ENCODE results near the gene CDH13. TPM values are rescaled to one million over a fixed set of nuclear protein-coding genes. Genes with fewer than 3 reads are reported as not detected.

CDH13 gene
- total RNA-seq, 4 donors from 2014 or later: 2.0 to 6.6 (median 4.1) TPM; not detected in 1

DNA sequence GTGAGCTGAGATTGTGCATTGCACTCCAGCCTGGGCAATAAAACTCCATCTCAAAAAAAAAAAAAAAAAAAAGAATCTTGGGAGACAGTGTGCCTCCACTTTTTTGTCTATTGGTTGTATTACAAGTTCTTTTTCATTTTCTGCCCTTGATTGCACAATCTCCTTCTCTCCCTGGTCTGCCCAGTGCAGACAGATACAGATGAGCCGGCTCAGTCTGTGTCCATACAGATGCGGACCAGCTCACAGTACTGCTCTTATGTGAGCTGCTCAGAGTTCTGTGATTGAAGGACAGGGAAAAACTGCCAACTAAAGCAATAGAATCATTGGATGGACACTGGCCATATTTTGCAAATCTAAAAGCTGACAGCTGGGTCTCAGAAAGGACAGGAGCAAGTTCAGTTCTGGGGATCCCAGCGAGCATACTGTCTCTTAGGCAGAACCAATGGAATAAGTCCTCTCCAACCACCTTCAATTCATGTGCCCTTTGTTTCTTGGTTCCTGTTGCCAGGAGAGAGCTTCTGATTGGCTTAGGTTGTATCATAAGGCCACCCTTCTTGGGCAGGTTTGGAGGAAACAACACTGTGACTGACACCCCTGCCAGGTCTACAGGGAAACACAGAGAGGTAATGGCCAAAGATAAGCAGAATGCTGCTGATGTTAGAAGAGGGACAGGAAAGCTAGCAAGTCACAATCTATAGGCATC is 685.4 kb downstream of the CDH13 start:
- TF ChIP-seq POLR2A (IDR thresholded peaks at IDR 0.05): no peak
- TF ChIP-seq, protein P1, sequence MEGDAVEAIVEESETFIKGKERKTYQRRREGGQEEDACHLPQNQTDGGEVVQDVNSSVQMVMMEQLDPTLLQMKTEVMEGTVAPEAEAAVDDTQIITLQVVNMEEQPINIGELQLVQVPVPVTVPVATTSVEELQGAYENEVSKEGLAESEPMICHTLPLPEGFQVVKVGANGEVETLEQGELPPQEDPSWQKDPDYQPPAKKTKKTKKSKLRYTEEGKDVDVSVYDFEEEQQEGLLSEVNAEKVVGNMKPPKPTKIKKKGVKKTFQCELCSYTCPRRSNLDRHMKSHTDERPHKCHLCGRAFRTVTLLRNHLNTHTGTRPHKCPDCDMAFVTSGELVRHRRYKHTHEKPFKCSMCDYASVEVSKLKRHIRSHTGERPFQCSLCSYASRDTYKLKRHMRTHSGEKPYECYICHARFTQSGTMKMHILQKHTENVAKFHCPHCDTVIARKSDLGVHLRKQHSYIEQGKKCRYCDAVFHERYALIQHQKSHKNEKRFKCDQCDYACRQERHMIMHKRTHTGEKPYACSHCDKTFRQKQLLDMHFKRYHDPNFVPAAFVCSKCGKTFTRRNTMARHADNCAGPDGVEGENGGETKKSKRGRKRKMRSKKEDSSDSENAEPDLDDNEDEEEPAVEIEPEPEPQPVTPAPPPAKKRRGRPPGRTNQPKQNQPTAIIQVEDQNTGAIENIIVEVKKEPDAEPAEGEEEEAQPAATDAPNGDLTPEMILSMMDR (IDR thresholded peaks at IDR 0.05): no peak
- Histone ChIP-seq H3K4me3 (no peak overlapping the region), H3K36me3 (no peaks in the 10 kb centered on the region), H3K4me1 (no peaks in the 10 kb centered on the region), H3K9me3 (no peaks in the 10 kb centered on the region), H3K27ac (no peak overlapping the region), H3K27me3 (no peaks in the 10 kb centered on the region)
- DNase-seq: no peak

DNA sequence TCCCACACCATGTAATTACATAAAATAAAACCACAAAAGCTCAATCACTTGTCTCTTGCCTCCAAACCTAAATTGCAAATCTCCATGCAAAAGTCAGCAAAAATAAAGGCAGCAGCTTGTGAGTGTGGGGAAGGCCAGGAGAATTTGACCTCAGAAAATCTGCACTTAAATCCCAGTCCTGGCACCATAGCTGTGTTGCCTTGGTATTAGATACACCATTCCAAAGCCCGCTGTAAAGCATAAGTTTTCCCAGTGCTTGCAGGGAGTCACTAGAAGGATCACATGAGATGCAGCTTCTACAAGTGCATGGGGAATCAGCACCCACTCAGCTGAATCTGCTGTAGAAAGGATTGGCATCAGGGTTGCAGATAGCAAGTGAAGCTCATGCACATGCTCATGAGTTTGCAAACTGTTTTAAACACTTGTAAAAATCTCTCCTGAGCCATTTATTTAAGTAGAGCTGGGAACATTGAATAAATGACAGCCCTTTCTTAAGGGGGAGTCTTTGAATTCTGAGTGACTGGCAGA is 686.0 kb downstream of the CDH13 start:
- Histone ChIP-seq H3K4me1 (no peaks in the 10 kb centered on the region), H3K9me3 (no peaks in the 10 kb centered on the region), H3K27ac (no peak overlapping the region), H3K4me3 (no peak overlapping the region), H3K27me3 (no peaks in the 10 kb centered on the region), H3K36me3 (no peaks in the 10 kb centered on the region)
- TF ChIP-seq, protein P1 (IDR thresholded peaks at IDR 0.05): no peak
- no peak for TF ChIP-seq POLR2A (IDR thresholded peaks at IDR 0.05)
- no peak for DNase-seq

DNA sequence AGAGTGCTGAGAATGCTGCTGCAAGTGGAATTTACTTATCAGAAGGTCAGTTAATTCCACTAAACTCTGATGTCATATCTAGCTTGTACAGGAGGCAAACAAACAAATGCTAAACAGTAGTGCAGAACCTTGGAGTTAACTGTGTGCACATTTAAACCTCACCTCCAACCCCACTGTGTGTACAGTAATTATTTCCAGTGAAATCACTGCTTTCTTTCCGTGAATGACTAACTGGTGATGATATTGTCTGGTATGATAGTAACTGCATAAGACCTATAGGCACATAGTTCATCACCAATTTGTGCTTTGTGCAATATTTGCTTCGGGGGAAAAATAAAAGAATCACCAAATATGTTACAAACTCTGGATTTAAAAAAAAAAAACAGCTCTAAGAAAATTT is 688.5 kb downstream of the CDH13 start:
- H3K4me1 ChIP-seq: no peaks in the 10 kb centered on the region
- no peaks in the 10 kb centered on the region for H3K36me3 ChIP-seq
- DNase-seq: no peak
- TF ChIP-seq POLR2A (IDR thresholded peaks at IDR 0.05): no peak
- TF ChIP-seq, protein P1 (IDR thresholded peaks at IDR 0.05): no peak
- H3K27me3 ChIP-seq: no peaks in the 10 kb centered on the region
- H3K27ac ChIP-seq: no peak overlapping the region
- no peaks in the 10 kb centered on the region for H3K9me3 ChIP-seq
- no peak overlapping the region for H3K4me3 ChIP-seq

DNA sequence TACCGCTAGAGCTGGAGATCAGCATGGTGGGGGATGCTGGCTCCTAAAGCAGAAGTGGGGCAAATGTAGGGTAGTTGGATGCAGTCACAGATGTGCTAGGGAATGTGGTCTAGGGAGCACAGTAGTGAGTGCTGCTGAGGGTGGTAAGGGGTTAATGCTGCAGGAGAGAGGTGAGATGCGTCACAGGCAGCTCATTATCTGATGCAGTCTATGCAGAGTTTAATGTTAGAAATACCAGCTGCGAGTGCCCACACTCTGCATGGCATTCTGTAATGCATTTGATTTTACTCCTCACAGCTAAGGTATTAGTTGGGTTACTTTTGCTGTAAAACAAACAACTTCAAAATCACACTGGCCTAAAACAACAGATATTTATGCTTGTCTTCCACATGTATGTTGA is 689.7 kb downstream of the CDH13 start:
- H3K4me1 ChIP-seq: no peaks in the 10 kb centered on the region
- no peak overlapping the region for H3K4me3 ChIP-seq
- TF ChIP-seq POLR2A (IDR thresholded peaks at IDR 0.05): no peak
- TF ChIP-seq, protein P1 (IDR thresholded peaks at IDR 0.05): no peak
- H3K27me3 ChIP-seq: no peaks in the 10 kb centered on the region
- DNase-seq: no peak
- no peaks in the 10 kb centered on the region for H3K36me3 ChIP-seq
- H3K27ac ChIP-seq: no peak overlapping the region
- no peaks in the 10 kb centered on the region for H3K9me3 ChIP-seq

DNA sequence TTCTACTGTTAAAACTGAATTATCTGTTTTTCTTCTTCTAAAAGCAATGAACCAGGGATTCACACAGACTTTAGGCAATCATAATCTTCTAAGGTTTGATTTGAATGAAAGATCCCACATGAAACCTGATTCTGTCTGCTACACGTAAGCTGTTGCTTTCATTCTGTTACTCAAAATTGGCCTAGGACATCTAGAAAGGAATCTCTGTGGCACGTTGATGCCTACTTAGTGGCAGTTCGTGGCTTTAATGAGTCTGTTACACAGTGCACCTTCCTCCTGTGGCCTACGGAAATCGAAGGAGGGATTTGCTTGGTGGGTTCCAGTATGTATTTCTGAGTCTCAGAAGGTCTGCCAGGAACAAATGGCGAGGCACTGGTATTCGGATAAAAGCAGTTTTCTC is 691.6 kb downstream of the CDH13 start:
- Histone ChIP-seq H3K27ac (no peak overlapping the region), H3K4me3 (no peak overlapping the region), H3K4me1 (no peaks in the 10 kb centered on the region), H3K27me3 (no peaks in the 10 kb centered on the region), H3K9me3 (no peaks in the 10 kb centered on the region), H3K36me3 (no peaks in the 10 kb centered on the region)
- no peak for DNase-seq
- TF ChIP-seq, protein P1 (IDR thresholded peaks at IDR 0.05): no peak
- TF ChIP-seq POLR2A (IDR thresholded peaks at IDR 0.05): no peak

Data from Peyer's patch (tissue), 4 donors.